Measurements from ENCODE around the gene AEBP2. TPM values are rescaled to one million over a fixed set of nuclear protein-coding genes. Genes with fewer than 3 reads are reported as not detected.
A peak's percentile ranks its signal among the peaks of the same experiment; 100 is the strongest.
"Not testable (repeated sequence)": the region's sequence is repeated elsewhere in the genome, so short reads cannot be mapped to it uniquely, and the experiment has no call there.

AEBP2 gene
- polyA plus RNA-seq, 1 donor from 2014 or later, result 8.7 TPM

- peaks cover 2 to 4% (median 2%) of the 10 kb centered on the region in 3 donors for H3K9me3 Mint-ChIP-seq
- no peak overlapping the region for H3K4me3 Mint-ChIP-seq
- H3K36me3 Mint-ChIP-seq, result peaks cover 7% of the 10 kb centered on the region
- H3K27ac Mint-ChIP-seq, result peak overlapping the region in 1 of 3 donors; percentile 60
- no peaks in the 10 kb centered on the region for H3K27me3 Mint-ChIP-seq
- H3K4me1 Mint-ChIP-seq, result peaks cover 0 to 5% (median 3%) of the 10 kb centered on the region in 3 donors
These were observed 90.8 kb downstream of the AEBP2 start for GRCh38 chr12:19529951-19530636.

DNA sequence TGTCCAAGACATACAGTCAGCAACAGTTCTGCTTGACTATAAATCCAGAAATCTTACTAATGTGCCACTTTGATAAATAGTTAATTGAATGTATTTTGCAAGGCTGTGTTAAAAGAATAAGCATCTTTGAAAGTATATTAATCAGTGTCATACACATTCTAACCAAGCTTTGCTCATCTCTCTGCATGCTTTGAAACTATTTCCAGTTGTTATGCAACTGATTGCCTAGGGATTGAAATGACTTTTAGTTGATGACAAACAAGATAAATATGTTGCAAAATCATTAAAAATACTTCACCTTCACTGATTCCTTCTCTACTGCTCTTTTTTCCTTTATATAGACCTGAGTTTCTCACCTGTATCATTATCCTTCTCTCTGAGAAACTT is 91.3 kb downstream of the AEBP2 start:
- Mint-ChIP-seq H3K4me1 (peaks cover 0 to 9% (median 7%) of the 10 kb centered on the region in 3 donors), H3K27me3 (no peaks in the 10 kb centered on the region), H3K4me3 (no peak overlapping the region), H3K9me3 (peaks cover 4 to 7% (median 6%) of the 10 kb centered on the region in 3 donors), H3K27ac (peak overlapping the region in 1 of 3 donors; percentile 60), H3K36me3 (peaks cover 11% of the 10 kb centered on the region)

- H3K4me3 Mint-ChIP-seq, result no peak overlapping the region
- H3K9me3 Mint-ChIP-seq, result peaks cover 6 to 14% (median 8%) of the 10 kb centered on the region in 3 donors
- H3K36me3 Mint-ChIP-seq, result peaks cover 8% of the 10 kb centered on the region
- no peaks in the 10 kb centered on the region for H3K27me3 Mint-ChIP-seq
- H3K27ac Mint-ChIP-seq, result peak overlapping the region in 1 of 3 donors; percentile 68
- peaks cover 0 to 9% (median 7%) of the 10 kb centered on the region in 3 donors for H3K4me1 Mint-ChIP-seq
These were observed 94.3 kb downstream of the AEBP2 start for GRCh38 chr12:19533567-19533966.

GRCh38 chr12:19539071-19539470 is 99.8 kb downstream of the AEBP2 start:
- H3K4me1 Mint-ChIP-seq, result peaks cover 0 to 9% (median 4%) of the 10 kb centered on the region in 3 donors
- H3K9me3 Mint-ChIP-seq, result peaks cover 6 to 14% (median 6%) of the 10 kb centered on the region in 3 donors
- no peaks in the 10 kb centered on the region for H3K27me3 Mint-ChIP-seq
- peaks cover 10% of the 10 kb centered on the region for H3K36me3 Mint-ChIP-seq
- no peak overlapping the region for H3K4me3 Mint-ChIP-seq
- no peak overlapping the region for H3K27ac Mint-ChIP-seq

- peaks cover 3 to 14% (median 6%) of the 10 kb centered on the region in 3 donors for H3K9me3 Mint-ChIP-seq
- H3K27me3 Mint-ChIP-seq, result no peaks in the 10 kb centered on the region
- H3K36me3 Mint-ChIP-seq, result peaks cover 10% of the 10 kb centered on the region
- no peak overlapping the region for H3K27ac Mint-ChIP-seq
- H3K4me1 Mint-ChIP-seq, result peaks cover 0 to 9% (median 4%) of the 10 kb centered on the region in 3 donors
- H3K4me3 Mint-ChIP-seq, result no peak overlapping the region
These were observed 100.5 kb downstream of the AEBP2 start for GRCh38 chr12:19539836-19540235.

DNA sequence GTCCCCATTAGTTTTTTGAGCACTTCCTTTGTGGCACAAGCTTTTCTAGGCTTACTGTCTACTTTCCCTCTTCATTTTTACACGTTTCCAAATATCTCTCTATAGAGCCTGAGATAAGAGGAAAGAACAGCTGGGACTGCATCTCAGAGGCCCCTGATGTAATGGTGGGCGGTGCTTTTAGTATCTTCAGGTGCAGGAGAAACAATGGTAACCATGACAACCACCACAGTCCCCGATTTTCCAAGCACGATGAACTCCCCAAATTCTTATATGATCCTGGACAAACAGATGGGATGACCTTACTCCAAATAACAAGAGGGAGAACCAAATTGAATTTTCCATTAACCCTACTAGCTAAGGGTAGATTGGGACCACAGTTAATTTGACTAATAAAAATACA is 103.3 kb downstream of the AEBP2 start:
- H3K27ac Mint-ChIP-seq, result peak overlapping the region in 1 of 3 donors; percentile 11
- H3K36me3 Mint-ChIP-seq, result peaks cover 6% of the 10 kb centered on the region

DNA sequence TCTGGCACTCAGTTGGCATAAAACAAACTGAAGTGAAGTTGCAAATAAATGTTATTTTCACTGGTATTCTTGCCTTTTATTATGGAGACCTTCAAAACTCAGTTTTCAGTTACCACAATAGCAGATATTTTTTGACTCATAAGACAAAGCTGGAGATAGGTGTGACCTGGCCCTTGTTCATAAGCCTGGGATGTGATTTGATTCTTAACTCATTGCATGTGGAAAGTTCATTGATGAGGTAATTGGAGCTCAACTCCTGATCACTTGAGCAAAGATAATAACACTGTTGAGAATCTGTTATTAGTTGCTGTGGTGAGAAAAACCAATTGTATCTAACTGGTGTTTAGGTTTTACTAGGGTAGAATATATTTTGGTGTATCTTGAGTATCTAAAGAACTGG is 105.1 kb downstream of the AEBP2 start:
- H3K27ac Mint-ChIP-seq, result no peak overlapping the region
- no peaks in the 10 kb centered on the region for H3K9me3 Mint-ChIP-seq
- no peaks in the 10 kb centered on the region for H3K4me1 Mint-ChIP-seq
- H3K4me3 Mint-ChIP-seq, result no peak overlapping the region
- H3K27me3 Mint-ChIP-seq, result no peaks in the 10 kb centered on the region
- peaks cover 6% of the 10 kb centered on the region for H3K36me3 Mint-ChIP-seq

More for the DNA sequence above, 103.3 kb downstream of the AEBP2 start:
- Mint-ChIP-seq H3K4me3 (no peak overlapping the region), H3K9me3 (no peaks in the 10 kb centered on the region), H3K4me1 (no peaks in the 10 kb centered on the region), H3K27me3 (no peaks in the 10 kb centered on the region)

DNA sequence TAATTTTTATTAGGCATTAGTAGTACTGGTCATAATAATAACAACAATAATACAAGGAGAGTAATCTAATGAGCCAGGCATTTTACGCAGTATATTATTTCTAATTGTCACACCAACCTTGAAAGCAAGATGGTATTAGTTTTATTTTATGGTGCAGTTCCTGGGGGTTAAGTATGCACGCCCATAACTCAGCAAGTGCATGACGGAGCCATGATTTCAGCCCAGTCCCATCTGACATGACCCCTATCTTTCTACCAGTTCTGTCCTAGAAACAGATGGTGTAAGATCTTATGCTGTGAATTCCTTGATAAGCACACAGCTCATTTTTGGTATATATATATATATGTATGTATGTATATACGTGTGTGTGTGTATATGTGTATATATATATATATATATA is 106.0 kb downstream of the AEBP2 start:
- H3K9me3 Mint-ChIP-seq, result no peaks in the 10 kb centered on the region
- peaks cover 3% of the 10 kb centered on the region for H3K36me3 Mint-ChIP-seq
- no peak overlapping the region for H3K27ac Mint-ChIP-seq
- H3K27me3 Mint-ChIP-seq, result no peaks in the 10 kb centered on the region
- no peak overlapping the region for H3K4me3 Mint-ChIP-seq
- H3K4me1 Mint-ChIP-seq, result no peaks in the 10 kb centered on the region

DNA sequence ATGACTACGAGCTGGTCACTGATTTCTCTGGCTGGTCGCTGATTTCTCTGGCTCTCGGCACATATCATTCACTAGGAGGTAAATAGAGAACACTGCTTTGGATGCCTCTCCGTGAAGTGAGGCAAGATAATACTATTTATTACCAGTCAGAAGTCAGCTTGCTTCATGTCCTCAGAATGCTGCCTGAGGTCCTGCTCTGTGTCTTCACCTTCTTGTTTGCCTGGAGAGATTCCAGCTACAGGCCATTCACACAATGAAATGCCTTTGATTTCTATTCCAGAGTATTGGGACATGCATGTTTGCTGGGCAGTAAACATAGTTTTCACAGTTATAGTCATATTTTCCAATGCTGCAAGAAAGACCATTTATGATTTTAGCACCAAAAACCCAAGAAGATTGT is 106.7 kb downstream of the AEBP2 start:
- H3K27ac Mint-ChIP-seq, result no peak overlapping the region
- peaks cover 4% of the 10 kb centered on the region for H3K36me3 Mint-ChIP-seq
- no peaks in the 10 kb centered on the region for H3K9me3 Mint-ChIP-seq
- no peak overlapping the region for H3K4me3 Mint-ChIP-seq
- no peaks in the 10 kb centered on the region for H3K4me1 Mint-ChIP-seq
- H3K27me3 Mint-ChIP-seq, result no peaks in the 10 kb centered on the region

DNA sequence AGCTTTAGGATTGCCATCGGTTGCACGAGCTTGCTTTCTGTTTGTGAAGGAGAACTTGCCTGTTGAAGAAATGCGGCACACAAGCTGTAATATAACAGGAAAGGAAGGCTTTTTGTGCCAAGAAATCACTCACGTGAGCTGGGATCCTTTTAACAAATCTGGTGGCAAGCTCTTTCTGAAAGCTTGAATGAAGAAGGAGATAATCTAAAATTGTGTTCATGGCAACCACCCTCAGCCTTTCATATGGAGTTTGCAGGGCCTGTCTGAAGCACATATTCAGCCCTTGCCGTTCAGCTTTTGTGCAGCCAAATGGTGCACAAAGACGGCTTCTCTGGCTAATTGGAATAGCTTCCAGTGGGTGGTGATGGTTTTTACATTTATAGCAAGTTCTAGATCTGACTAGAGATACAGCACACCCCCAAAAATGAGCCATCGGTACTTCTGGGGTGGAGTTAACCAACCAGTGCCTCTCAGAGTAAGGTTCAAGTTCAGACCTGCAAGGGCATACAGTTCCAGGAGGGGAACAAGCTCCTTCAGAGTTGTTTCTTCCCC is 107.4 kb downstream of the AEBP2 start:
- Mint-ChIP-seq H3K27ac (no peak overlapping the region), H3K9me3 (no peaks in the 10 kb centered on the region), H3K4me3 (no peak overlapping the region), H3K27me3 (no peaks in the 10 kb centered on the region), H3K4me1 (no peaks in the 10 kb centered on the region), H3K36me3 (peaks cover 6% of the 10 kb centered on the region)

DNA sequence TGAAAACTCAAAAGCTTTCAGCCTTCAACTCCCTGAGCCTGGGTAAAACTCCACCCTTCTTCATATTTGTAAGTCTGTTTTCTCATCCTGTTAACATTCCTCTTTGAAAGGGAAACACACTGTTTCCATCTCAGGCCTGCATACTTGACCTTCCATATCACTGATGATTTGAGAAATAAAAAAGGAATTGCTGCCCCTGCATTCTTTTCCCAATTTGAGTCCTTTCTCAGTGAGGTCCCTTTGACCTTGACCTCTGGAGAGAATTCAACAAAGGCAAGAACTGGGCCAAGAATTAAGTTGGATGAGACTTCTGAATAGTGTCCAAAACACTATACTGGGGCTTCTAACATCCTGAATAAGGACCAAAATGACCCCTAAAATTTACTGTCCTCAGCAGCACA is 108.0 kb downstream of the AEBP2 start:
- H3K9me3 Mint-ChIP-seq, result no peaks in the 10 kb centered on the region

GRCh38 chr12:19548834-19549233 is 109.5 kb downstream of the AEBP2 start:
- Mint-ChIP-seq H3K27ac (no peak overlapping the region), H3K4me3 (no peak overlapping the region), H3K27me3 (no peaks in the 10 kb centered on the region), H3K4me1 (no peaks in the 10 kb centered on the region), H3K36me3 (peaks cover 18% of the 10 kb centered on the region), H3K9me3 (no peaks in the 10 kb centered on the region)

More for the DNA sequence above, 108.0 kb downstream of the AEBP2 start:
- H3K27me3 Mint-ChIP-seq, result no peaks in the 10 kb centered on the region
- no peak overlapping the region for H3K4me3 Mint-ChIP-seq
- no peak overlapping the region for H3K27ac Mint-ChIP-seq
- H3K36me3 Mint-ChIP-seq, result peaks cover 10% of the 10 kb centered on the region
- H3K4me1 Mint-ChIP-seq, result no peaks in the 10 kb centered on the region

DNA sequence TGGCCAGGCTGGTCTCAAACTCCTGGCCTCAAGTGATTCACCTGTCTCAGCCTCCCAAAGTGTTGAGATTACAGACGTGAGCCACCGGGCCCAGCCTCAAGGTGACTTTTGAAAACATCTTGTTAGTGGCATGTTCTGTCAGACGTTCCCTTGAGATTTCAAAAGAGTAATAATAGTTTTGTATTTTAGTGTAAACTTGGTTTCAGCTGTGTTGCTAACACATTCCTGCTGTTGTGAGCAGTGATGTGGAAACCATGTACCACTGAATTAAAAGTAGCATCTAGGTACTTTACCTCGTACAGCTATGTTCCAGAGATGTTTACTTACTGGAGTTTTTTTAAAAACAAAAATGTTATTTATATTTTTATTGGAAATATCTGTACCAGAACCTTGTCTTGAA is 111.3 kb downstream of the AEBP2 start:
- Mint-ChIP-seq H3K4me1 (no peaks in the 10 kb centered on the region), H3K27ac (no peak overlapping the region), H3K4me3 (peak overlapping the region in 1 of 4 donors; percentile 63), H3K27me3 (no peaks in the 10 kb centered on the region), H3K9me3 (no peaks in the 10 kb centered on the region), H3K36me3 (peaks cover 20% of the 10 kb centered on the region)

DNA sequence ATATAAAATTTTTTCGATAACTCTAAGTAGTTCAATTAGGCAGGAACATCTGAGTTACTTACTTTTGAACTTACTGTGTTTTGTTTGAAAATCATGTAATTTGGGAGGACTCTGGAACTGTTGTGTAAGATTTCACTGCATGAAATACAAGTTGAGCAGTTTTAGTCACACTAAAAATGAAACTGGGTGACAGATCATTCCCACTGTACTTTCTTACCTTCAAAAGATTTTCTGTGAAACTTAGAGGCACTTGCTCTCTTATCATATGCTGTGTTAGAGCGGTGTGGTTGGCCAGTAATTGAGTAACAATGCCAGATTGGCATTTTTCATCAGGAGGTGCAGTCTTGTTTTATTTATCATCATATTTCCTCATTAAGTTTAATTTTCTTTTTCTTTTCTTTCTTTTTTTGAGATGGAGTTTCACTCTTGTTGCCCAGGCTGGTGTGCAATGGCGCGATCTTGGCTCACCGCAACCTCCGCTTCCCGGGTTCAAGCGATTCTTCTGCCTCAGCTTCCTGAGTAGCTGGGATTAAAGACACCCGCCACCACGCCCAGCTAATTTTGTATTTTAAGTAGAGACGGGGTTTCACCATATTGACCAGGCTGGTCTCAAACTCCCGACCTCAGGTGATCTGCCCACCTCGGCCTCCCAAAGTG is 113.3 kb downstream of the AEBP2 start:
- H3K4me1 Mint-ChIP-seq, H3K9me3 Mint-ChIP-seq, H3K27ac Mint-ChIP-seq, H3K27me3 Mint-ChIP-seq: not testable (repeated sequence)
- peak overlapping the region in 1 of 4 donors; percentile 60 for H3K4me3 Mint-ChIP-seq
- peaks cover 25% of the 10 kb centered on the region for H3K36me3 Mint-ChIP-seq

- H3K27me3 Mint-ChIP-seq, result no peaks in the 10 kb centered on the region
- H3K9me3 Mint-ChIP-seq, result no peaks in the 10 kb centered on the region
- H3K36me3 Mint-ChIP-seq, result peaks cover 27% of the 10 kb centered on the region
- H3K27ac Mint-ChIP-seq, result no peak overlapping the region
- peaks cover 0 to 2% (median 0%) of the 10 kb centered on the region in 3 donors for H3K4me1 Mint-ChIP-seq
- no peak overlapping the region for H3K4me3 Mint-ChIP-seq
These were observed 113.9 kb downstream of the AEBP2 start for GRCh38 chr12:19553175-19553574.
